Endothelial cell of umbilical vein (primary cell): ENCODE results near the gene GOLIM4.

Source experiments
- EZH2 ChIP-seq: IDR thresholded peaks from 2 replicates; pipeline ENCODE4 v1.6.1; 2012; ENCODE audit warnings: borderline replicate concordance, low read depth, mild to moderate bottlenecking, moderate library complexity, low read length, inconsistent platforms; ENCODE audit not compliant: severe bottlenecking
- FOS ChIP-seq: IDR thresholded peaks from 2 replicates; pipeline ENCODE4 v1.6.1; 2011; ENCODE audit warnings: mild to moderate bottlenecking, low read length, moderate library complexity, borderline replicate concordance; ENCODE audit not compliant: insufficient read depth
- JUN ChIP-seq: IDR thresholded peaks from 2 replicates; pipeline ENCODE4 v1.6.1; 2011; ENCODE audit warnings: borderline replicate concordance, low read depth; ENCODE audit not compliant: insufficient read length, insufficient read depth
- MYC ChIP-seq: IDR thresholded peaks from one replicate; pipeline ENCODE4 v1.6.1; 2011; ENCODE audit warnings: mild to moderate bottlenecking, low read depth, low read length
- POLR2A ChIP-seq: IDR thresholded peaks from 2 replicates; pipeline ENCODE4 v1.6.1; 2012; ENCODE audit warnings: low read depth, mild to moderate bottlenecking, control low read depth, low read length
- POLR2AphosphoS5 ChIP-seq: IDR thresholded peaks from 2 replicates; pipeline ENCODE4 v1.6.1; 2012; ENCODE audit warnings: low read depth, mild to moderate bottlenecking, control low read depth, low read length, moderate library complexity; ENCODE audit not compliant: insufficient read depth
- TF ChIP-seq, protein P1 (sequence below): IDR thresholded peaks from 2 replicates; pipeline ENCODE4 v1.6.1; 2011; ENCODE audit not compliant: insufficient read depth, insufficient read length
- TF ChIP-seq, protein P2 (sequence below), 2 donors: IDR thresholded peaks; 1 replicate in 1 of 2; 2 replicates in 1 of 2; pipeline ENCODE4 v1.5.1; 2011; ENCODE audit warnings: low read length in 2 of 2, mild to moderate bottlenecking in 2 of 2, moderate library complexity in 2 of 2, control low read depth in 1 of 2, inconsistent platforms in 1 of 2, low read depth in 1 of 2; ENCODE audit not compliant: insufficient read depth in 1 of 2; ENCODE audit errors: extremely low read depth in 1 of 2

DNA sequence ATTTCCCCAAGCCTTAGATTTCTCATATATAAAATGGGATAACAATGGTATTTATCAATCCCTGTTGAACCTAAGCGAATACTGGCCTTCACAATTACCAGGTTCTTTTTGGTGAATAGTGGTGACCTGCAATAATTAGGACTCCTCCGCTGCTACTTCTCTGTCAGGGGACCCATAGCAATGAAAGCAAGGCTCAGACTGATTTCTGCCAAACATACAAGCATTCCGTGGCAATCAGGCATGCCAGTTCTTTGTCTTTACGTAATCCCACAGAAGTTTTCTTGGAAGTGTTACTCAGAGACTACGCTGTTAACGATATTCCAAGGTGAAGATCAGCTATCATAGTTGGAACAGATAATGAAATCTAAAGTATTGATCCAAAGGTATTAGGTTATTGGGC, 105.7 kb downstream of the GOLIM4 start:
- TF ChIP-seq, protein P1, sequence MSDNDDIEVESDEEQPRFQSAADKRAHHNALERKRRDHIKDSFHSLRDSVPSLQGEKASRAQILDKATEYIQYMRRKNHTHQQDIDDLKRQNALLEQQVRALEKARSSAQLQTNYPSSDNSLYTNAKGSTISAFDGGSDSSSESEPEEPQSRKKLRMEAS: no peak
- TF ChIP-seq, protein P2, sequence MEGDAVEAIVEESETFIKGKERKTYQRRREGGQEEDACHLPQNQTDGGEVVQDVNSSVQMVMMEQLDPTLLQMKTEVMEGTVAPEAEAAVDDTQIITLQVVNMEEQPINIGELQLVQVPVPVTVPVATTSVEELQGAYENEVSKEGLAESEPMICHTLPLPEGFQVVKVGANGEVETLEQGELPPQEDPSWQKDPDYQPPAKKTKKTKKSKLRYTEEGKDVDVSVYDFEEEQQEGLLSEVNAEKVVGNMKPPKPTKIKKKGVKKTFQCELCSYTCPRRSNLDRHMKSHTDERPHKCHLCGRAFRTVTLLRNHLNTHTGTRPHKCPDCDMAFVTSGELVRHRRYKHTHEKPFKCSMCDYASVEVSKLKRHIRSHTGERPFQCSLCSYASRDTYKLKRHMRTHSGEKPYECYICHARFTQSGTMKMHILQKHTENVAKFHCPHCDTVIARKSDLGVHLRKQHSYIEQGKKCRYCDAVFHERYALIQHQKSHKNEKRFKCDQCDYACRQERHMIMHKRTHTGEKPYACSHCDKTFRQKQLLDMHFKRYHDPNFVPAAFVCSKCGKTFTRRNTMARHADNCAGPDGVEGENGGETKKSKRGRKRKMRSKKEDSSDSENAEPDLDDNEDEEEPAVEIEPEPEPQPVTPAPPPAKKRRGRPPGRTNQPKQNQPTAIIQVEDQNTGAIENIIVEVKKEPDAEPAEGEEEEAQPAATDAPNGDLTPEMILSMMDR (IDR thresholded peaks at IDR 0.05; ENCODE audit: extremely low read depth in 1 of 2, insufficient read depth in 1 of 2, low read depth in 1 of 2, low read length in 2 of 2): no peak
- no peak for TF ChIP-seq POLR2A
- TF ChIP-seq EZH2: no peak
- TF ChIP-seq POLR2AphosphoS5: no peak
- no peak for TF ChIP-seq JUN
- no peak for TF ChIP-seq MYC
- TF ChIP-seq FOS: no peak
